HG03066 (cell line): ENCODE measurements around the gene CMPK2.
"Not testable (repeated sequence)": the region's sequence is repeated elsewhere in the genome, so short reads cannot be mapped to it uniquely, and the experiment has no call there.

Source experiments
- ATAC-seq: cut with Tn5 transposase; IDR thresholded peaks from one replicate; pipeline ENCODE4 v1.9.1; 2021; ENCODE audit warnings: low read depth; ENCODE audit not compliant: unreplicated experiment

Gene CMPK2

GRCh38 chr2:6881046-6881445, 15.3 kb upstream of the CMPK2 start:
- ATAC-seq, result no peak

- ATAC-seq, result no peak
Measured at GRCh38 chr2:6880200-6880733, 14.6 kb upstream of the CMPK2 start.

GRCh38 chr2:6879011-6879410, 13.3 kb upstream of the CMPK2 start:
- ATAC-seq, result no peak

GRCh38 chr2:6878549-6878948, 12.8 kb upstream of the CMPK2 start:
- ATAC-seq, result no peak

DNA sequence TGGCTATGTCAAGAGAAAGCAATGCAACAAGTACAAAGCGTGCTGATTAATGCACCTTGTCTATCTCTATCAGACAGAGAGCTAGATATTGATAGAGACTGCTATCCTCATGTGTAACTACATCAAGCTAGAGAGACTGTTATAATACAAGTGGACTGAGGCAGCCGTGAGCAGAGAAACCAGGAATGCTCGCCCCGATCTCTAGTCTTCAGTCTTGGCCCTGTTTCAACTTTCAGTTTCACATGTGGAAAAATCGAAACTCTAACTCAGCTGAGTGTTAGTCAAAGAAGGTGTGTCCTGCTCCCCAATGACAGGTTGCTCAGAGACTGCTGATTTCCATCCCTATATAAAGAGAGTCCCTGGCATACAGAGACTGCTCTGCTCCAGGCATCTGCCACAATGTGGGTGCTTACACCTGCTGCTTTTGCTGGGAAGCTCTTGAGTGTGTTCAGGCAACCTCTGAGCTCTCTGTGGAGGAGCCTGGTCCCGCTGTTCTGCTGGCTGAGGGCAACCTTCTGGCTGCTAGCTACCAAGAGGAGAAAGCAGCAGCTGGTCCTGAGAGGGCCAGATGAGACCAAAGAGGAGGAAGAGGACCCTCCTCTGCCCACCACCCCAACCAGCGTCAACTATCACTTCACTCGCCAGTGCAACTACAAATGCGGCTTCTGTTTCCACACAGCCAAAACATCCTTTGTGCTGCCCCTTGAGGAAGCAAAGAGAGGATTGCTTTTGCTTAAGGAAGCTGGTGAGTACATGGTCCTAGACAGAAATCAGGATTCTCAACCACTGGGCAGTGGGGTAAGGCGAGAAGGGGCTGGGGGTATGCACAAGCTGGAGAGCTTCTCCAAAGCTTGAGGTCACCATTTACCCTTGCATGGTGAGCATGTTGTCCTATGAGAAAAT, 11.9 kb upstream of the CMPK2 start, which contains the start of gene RSAD2:
Gene RSAD2 (plus strand): TSS at position 376 of the 903 bp plus-strand sequence. CDS start 24 bp downstream, at position 400.
- ATAC-seq, result peak; percentile 79

GRCh38 chr2:6876309-6876708, 10.6 kb upstream of the CMPK2 start:
- no peak for ATAC-seq

- ATAC-seq, result no peak
Measured at GRCh38 chr2:6874032-6874431, 8.3 kb upstream of the CMPK2 start.

DNA sequence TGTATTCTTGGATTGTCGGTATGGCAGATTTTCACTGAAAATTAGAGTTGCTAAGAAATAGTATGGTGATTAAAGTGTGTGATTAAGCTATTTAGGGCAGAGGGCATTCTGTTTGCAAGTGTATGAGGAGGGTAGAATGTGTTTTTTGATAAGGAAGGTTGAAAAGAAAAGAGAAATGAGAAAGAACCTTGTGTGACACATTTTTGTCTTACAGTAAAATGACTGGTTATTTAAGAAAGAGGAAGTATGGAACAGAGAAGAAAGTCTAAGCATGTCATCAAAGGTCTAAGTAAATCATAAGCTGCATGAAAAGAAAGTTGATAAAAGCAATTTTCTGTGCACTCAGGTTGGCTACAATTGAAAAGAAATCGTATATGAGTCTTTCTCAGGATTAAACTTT, 6.7 kb upstream of the CMPK2 start:
- peak; percentile 55 for ATAC-seq

DNA sequence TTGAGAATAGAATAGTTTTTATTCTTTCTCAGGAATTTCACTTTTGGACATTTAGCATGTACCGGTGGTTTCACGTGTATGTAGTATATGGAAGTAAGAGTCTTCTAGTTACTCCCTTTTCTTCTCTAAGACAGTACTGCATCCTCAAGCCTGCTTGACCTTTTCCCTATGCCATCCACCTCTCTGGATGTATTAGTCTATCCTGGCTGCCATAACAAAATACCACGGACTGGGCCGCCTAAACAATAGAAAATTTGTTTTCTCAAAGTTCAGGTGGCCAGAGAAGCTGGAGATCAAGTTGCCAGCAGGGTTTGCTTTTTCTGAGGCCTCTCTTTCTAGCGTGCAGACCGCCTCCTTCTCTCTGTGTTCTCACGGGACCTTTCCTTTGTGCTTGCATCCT, 1.3 kb upstream of the CMPK2 start:
- no peak for ATAC-seq

GRCh38 chr2:6866275-6866671, 566 bp upstream of the CMPK2 start:
- peak; percentile 53 for ATAC-seq

- peak; percentile 14 for ATAC-seq
Measured at GRCh38 chr2:6864923-6865345, 773 bp downstream of the CMPK2 start.

DNA sequence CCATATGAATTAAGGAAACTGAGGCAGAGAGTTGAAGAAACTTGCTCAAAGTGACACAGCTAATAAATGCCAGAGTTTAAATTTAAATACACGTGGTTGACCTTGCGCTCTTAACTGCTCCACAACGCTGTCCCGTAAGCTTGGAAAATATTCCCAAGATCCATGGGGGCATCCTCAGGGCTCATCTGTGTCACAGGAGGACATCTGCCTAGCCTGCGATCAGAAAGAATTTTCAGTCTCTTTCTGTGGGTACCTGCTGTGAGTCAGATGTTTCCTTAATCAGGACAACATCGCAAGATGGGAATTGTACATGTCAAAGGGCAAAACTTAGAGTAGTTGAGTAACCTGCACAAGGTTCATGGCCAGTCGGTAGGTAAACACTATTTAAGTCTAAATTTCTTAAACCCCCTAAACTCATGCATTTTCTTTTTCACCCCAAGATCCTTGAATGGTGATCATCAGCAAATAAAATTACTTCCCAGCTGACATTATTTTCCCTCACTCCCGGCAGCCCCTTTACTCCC, 1.4 kb downstream of the CMPK2 start:
- no peak for ATAC-seq

DNA sequence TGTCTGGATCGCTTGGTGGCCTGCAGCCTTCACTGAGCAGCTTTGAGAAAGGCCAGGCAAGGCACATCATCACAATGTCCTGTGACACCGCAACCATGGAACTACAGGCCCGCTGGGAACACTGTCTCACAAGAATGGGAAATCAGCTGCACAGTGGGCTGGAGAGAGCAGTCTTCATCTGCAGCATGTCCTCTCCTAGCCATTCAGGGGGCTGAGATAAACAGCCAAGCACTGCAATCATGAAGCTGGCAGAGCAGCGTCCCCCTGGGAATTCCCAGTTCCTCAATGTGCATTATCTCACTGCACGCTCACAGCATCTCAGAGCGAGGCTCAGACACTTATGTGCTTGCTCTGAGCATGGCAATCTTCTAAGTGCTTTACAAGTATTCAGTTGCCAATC, 1.9 kb downstream of the CMPK2 start:
- no peak for ATAC-seq

GRCh38 chr2:6860296-6860695, 5.4 kb downstream of the CMPK2 start:
- ATAC-seq, result no peak

GRCh38 chr2:6858466-6859027, 7.2 kb downstream of the CMPK2 start:
- not testable (repeated sequence) for ATAC-seq

GRCh38 chr2:6856548-6856920, 9.2 kb downstream of the CMPK2 start:
- no peak for ATAC-seq

- no peak for ATAC-seq
Measured at GRCh38 chr2:6855860-6856547, 9.7 kb downstream of the CMPK2 start.

DNA sequence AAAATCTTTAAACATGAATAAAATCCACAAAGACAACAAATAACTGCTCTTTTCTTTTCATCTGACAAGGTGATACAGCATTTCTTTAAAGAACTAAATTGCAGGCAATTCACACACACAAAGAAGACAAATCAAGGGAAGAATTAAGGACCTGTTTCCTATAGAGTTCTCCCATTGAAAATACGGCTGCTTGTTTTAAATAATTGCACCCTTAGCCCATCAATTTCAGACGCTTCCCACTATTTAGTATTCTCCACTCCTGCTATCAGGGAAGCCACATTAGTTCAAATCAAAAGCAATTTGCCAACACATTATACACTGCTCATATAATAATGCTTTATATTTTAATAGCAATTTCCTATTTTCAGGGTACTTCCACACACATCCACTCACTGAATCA, 11.3 kb downstream of the CMPK2 start:
- no peak for ATAC-seq

GRCh38 chr2:6852195-6852594, 13.5 kb downstream of the CMPK2 start:
- no peak for ATAC-seq

DNA sequence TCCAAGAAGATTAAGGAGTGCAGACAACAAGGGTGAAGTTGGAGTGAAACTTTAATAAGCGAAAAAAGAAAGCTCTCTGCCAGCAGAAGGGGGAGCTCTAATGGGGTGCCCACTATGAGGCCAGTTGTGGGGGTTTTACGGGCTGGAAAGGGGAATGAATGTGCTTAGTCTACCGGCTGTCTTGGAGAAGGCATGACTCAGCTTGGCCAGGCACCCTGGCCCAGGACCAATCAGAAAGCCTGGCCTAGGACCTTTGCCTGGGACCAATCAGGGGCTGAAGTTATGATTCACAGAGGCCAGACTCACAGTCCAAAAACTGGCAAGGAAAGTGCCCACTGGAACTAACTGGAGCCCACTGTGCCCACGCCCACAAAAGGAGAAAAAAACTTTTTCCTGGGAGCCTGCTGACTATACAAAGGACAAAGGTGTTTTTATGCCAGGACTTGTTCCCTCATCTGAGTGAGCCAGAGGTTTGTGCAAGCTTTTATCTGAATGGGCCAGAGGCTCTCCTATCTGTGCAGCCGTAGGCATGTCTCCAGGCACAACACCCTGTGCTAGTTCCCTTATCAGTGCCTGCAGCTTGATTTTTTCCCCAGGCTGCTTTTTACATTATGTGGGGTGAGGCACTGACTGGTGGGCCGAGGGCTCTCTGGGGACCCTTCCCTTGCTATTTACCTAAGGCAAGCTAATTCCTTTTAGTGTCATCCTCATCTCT, 18.6 kb downstream of the CMPK2 start:
- no peak for ATAC-seq
